HG02852 (cell line): Measurements from ENCODE around the gene TTC4.

Source experiments
- ATAC-seq: cut with Tn5 transposase; IDR thresholded peaks from one replicate; pipeline ENCODE4 v1.9.1; 2021; ENCODE audit warnings: mild to moderate bottlenecking, moderate library complexity; ENCODE audit not compliant: unreplicated experiment

The TTC4 gene

DNA sequence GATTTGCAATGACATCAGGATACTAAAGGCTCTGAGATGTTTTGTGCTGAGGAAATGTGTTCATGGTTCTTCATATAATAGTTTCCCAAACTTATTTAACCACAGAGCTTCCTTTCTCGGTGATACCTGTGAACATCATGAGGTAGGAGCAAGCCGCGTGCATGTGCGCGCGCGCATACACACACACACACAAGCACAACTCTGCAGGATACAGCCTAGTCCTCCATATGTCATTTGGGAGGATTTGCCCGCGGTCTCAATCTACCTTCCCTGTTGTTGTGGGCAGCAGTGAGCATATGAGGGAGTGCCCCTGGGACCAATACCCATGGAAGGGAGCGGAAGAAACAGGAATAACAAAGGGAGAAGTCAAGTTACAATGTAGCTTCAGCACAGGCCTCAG lies 12.2 kb upstream of the TTC4 start:
- no peak for ATAC-seq

DNA sequence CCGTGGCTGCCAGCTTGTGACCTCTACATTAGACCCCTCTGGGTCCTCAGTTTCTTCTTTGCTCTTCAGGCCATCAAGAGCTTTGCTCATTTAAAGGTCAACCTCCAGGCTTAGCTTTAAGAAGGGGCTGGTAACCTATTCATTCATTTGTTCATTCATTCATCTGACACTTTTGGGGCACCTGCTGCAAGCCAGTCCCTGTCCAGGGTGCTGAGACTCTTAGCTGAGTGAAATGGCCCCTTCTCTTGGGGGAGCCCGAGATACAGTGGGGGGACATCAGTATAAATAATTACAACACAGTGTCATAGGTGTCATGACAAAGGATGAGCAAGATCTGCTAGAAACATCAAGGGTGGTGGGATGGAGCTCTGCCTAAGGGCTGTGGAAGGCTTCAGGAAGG lies 10.5 kb upstream of the TTC4 start:
- no peak for ATAC-seq

DNA sequence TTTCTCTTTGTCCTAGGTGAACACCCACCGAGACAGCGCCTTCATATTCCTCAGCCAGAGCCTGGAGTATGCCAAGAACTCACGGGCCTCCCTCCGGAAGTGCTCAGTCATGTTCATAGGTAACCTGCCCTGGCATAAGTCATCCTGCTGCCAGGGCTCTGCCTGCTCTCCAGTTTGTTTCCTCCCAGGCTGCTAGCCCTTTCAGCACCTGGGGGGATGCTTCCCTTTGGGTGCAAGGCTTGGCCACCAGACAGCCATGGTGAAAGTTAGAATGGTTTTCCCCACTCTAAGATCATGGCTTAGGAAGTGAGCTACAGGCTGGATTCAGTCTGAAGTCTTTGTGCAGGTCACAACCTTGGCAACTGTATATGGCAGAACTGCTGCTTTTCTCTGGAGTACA lies 9.2 kb upstream of the TTC4 start:
- no peak for ATAC-seq

DNA sequence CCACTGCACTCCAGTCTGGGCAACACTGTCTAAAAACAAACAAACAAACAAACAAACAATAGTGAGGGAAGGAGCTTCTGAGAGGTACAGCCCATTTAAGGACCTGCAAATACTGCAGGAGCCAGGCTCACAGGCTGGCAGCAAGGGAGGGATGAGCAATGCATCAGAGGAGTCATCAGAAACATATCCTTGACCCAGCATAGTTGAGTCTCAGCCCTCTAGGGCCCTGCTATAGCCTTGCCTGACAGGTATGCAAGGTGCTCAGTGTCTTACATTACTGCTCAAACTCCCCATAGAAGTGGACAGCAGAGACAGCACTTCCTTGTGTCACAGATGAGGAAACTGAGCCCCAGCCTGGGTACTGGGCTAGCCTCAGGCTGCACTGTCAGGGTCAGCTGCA lies 7.3 kb upstream of the TTC4 start:
- no peak for ATAC-seq

DNA sequence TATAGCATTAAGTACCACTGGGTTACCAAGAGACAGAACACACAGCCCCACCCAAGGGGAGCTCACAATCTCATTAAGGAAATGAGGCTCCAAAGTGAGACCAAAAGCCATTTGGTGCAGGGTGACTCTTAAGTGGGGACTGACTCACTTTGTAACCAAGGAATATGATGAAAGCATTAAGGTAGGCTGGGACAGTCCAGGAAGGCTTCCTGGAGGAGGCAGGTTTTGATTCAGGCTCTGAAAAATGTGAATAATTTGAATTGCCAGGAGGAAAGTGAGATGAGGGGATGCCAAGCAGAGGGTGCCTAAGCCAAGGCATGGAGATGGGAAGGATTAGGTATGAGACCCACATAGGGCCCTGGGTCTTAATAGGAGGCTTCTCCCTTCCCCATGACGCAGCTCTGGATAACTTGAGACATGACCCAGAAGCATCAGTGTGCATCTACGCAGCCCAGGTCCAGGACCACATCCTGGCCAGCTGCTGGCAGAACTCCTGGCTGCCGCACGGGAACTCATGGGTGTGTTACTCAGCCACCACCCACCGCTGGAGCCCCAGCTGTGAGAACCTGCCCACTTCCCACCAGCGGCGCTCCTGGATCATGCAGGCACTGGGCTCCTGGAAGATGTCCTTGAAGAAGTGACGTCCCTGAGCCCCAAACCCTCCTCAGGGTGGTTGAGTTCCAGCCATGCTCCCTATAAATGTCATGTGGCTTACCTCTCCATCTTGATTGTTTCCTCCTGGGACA lies 5.9 kb upstream of the TTC4 start:
- ATAC-seq = no peak

DNA sequence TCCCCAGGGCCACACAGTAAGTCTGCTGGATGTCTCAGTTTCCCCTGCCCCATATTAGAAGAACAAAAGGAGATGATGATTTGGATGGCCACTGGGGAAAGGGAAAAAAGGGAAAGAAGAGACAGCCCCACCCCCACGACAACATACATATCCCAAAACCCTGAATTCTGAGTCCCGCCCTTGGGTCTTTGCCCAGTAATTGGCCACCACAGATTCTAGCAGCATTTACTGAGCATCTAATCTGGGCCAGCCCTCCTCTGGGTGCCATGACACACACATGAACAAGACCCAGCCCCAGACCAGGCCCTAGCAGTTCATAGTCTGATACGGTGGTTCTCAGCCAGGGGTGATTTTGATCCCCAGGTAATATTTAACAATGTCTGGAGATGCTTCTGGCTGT lies 5.2 kb upstream of the TTC4 start:
- no peak for ATAC-seq

DNA sequence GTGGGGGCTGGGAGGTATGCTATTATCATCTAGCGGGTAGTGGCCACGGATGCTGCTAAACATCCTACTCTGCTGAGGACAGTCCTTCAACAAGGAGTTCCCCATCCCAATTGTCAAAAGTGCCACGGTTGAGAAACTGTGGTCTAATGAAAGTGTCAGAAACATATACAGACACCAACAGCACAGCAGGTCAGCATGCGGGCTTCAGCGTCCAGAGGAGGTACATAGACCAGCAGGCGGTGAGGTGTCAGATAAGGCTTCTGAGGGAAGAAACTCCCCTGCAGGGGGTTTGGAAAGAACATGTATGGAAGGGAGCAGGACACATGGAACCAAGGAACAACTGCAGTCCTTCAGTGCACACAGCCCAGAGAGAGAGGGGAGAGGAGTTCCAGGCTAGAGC lies 4.8 kb upstream of the TTC4 start:
- no peak for ATAC-seq

DNA sequence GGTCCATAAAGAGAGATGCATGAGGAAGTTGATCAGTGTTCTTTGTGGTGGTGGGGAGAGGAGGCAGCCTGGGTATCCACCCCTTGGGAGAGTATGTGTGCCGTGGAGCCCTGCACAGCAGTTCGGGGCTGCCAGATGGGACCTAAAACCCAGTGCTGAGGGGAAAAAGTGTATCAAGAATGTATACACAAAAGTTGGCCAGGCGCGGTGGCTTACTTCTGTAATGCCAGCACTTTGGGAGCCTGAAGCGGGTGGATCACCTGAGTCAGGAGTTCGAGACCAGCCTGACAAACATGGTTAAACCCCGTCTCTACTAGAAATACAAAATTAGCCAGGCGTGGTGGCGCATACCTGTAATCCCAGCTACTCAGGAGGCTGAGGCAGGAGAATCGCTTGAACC lies 4.1 kb upstream of the TTC4 start:
- ATAC-seq = no peak

DNA sequence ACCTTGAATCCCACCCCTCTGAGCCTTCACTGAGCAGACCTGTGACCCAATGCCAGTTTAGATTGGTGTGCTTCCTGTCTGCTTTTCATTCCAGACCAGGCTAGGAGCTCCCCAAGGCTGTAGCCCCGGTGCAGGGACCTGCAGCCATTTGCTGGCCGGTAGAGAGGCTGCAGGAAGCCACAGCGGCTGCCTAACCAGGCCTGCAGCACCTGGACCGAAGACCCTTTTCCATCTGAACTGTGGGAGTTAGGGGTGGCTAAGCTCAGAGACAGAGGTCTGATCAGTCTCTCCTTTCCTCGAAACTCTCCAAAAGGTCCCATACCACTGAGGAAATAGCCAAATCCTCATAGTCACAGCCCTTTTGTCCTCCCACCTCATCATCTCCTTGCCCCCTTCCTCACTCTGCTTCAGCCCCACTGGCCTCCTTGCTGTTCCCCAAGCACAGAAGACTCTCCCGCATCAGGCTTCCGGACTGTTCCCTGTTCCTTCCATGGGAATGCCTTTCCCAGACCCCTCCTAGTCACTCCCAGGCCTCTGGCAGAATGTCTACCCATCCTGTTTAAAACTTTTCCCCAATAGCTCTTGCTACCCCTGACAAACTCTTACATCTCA lies 674 bp upstream of the TTC4 start:
- ATAC-seq = no peak

DNA sequence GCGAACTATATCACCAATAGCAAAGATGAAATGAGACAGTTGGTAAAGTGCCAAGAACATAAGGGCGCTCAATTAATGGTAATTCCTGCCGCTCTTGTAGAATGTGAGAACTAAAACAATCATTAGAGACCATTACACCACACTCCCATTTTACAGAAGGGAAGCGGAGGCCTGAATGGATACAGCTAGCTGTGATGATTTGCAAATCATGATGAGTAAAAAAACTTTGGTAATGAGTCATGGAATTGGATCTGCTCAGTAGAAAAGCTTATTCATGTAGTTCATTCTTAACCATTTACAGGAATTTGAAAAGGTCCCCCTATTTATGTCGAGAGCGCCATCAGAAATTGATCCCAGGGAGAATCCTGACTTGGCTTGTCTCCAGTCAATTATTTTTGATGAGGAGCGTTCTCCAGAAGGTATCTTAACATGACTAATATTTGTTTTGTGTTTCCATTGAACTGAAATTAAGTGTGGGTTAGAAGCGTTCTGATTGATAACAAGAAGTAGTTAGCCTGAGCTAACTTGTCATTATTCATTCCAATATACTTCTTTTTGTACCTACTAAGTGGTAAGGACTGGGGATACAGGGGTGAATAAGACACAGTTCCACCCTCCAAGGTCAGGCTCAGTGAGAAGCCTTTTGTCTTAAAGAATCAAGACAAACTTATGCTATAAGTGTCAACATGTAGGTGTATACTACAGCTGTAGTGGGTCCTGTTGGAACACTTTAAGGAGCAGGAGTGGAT lies 812 bp downstream of the TTC4 start:
- peak; percentile 6 for ATAC-seq

DNA sequence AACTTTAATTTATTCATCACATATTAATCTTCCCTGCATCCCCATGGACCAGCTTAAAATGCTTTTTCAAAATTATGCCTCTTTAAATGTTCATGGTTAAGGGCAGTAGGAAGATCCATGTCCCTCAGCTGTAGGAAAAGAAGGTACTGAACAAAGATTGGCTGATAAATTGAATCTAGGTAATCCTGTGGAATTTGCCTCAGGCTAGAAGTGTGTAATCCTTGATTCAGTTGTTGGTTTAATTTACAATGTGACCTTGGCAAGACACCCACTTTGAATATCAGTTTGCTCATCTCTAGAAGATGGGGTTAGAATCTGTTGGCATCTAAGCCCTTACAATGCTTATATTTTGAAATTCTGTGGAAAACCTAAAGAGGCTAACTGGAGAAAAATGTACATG lies 6.1 kb downstream of the TTC4 start:
- no peak for ATAC-seq

DNA sequence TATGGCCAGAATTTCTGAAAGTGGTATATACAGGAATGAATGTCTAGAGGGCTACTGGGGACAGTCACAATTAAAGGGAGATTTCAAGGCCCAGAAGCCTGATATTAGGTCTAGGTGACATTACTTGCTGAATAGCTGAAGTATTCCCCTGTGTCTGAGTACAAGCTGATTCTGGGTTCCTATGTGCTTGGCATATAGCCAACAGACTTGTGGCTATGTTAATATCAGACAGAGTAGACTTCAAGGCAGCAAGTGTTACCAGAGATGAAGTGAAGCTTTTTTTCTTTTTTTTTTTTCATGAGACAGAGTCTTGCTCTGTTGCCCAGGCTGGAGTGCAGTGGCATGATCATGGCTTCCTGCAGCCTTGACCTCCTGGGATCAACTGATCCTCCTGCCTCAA lies 8.3 kb downstream of the TTC4 start:
- no peak for ATAC-seq

DNA sequence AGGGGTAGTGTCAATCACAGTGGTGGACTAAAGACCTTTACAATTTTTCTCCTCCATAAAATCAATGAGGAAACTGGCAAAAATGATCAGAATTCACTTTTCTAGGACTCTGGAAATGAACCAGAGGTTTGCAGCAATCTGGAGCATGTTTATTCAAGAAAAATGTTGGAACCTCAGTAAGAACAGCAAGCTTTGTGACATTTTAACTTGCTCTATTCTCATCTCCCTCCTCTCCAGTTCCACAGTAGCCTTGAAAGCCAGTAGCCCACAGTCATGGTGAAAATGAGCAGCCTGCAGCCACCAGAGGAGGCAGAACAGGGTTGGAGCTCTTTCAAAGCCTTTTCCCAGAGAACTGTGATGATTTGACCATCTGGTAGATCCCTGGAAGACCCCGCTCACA lies 9.1 kb downstream of the TTC4 start:
- no peak for ATAC-seq

DNA sequence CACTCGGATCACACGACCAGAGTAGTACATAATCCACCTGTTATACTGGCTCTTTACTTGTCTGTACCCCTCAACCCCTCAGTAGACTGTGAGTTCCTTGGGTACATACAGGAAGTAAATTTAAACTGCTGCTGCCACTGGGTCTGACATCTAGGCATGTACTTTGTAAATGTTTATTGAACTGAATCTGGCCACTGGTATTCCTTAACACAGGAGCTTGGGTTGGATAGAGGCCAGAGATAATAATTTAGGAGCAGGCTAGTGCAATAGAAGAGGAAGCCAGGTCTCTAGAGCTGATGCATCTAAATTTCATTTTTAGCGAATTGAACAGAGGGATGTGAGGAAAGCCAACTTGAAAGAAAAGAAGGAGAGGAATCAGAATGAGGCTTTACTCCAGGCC lies 12.4 kb downstream of the TTC4 start:
- no peak for ATAC-seq

DNA sequence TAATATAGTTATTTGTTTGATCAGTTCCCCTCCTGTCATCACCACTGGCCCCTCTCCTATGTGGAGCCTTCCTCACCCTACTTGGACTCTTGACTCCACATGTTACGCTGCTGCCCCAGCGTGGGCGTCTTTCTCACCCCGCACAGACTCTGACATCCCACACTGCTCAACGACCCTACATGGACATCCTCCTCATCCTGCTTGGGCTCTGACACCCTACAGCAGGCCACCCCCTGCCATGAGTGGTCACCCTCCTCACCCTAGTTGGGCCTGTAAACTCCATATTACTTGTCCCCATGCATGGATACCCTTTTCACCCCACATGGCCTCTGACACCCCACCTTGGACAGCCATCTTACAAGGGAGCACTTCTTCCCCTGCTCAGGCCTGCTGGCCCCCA lies 21.0 kb downstream of the TTC4 start:
- ATAC-seq = no peak

DNA sequence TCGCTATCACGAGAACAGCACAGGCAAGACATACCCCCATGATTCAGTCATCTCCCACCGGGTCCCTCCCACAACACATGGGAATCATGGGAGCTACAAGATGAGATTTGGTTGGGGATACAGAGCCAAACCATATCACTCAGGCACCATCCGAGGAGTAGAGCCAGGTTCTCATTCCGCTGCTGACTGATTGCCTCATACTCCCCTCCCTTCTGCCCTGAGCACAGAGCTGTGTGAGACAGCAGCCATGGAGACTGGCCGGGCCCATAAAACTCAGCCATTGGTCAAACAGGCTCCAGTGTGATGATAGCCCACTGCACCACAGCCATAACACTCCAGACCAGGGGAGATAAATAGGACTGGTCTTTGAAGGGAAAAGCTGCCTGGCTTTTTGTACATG lies 22.6 kb downstream of the TTC4 start:
- ATAC-seq = no peak

DNA sequence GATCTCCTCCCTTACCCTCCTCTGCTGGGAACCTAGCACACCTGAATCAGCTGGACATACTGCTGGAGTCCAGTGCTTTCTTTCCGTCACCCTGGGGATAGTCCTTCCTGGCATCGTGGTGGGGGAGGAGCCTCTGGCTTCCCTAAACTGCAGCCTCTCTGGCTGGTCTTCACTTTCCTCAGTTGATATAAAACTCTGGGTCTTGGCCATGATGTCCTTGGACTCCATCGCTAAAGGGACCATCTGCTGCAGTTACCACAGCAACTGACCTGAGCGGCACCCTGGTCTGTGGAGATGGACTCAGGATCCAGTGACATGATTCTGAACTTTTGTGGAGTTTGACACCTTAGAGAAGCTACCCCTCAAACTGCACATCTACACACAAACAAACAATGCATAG lies 25.9 kb downstream of the TTC4 start:
- ATAC-seq = no peak

DNA sequence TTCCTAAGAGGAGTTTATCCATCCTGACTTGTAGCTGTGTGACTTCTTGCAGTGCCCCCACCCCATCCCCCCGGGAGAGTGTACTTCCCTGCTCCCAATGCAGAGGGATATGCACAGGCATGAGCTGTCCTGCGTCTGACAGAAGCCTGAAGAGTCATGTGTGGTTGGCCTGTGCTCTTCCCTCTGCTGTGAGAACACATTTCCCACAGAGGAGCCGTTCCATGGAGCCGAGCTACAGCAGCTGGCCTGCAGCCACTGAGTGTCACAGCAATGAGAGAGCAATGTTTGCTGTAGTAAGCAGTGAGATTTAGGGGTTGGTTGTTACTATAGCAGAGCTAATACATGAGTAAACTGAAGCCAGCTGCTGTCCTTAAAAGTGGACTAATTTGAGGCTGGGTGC lies 26.6 kb downstream of the TTC4 start:
- ATAC-seq = no peak

DNA sequence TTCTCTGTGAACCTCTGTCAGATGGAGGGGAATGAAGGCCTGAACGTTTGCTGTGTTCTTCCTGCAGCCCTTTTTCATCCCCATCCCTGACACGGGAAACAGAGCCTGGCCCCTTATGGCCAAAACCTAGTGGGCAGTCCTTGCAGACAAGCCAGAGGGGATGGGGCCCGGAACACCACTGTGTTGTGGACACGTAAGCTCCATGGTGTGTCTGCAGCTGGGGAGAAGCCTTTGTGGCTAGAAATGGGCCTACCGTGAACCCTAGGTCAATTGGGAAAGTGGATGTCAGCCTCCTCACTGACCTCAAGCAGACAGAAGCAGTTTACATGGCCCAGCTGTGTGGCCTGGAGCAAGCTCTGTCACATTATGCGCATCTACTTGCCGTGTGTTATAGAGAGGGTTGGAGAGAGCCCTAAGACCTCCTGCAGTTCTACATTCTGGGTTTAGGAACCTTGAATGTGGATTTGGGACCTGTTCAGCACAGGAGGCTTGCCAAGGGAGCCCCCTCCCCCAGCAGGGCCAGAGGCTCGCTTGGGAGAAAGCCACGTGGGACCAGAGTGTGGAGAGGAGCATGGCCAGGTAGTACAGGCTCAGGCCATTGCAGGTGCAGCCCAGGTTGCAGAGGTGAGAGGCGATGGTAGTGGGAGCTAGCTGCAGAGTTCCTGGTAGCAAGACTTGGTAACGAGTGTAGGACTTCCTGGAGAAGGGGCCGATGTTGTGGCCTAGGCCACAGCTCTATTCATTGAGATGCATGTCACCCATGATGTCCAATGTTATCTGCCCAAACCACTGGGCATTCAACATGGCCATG lies 28.0 kb downstream of the TTC4 start:
- no peak for ATAC-seq

DNA sequence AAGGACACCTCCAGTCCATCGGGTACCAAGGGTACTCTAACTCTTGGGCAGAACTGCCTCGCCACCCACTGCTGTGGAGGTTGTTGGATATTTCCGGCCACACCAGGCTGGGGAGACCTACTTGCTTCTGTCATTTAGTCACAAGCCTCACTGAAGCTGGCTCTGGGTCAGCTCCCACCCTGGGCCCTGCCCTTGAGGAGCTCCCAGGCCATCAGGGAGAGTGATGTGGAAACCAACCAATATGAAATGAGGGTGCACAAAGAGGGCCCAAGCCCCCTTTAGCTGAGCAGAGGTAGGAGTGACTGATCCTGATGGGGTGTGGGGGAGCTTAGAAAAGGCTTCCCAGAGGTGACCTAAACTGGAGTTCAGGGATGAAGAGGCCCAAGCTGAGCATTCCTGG lies 29.0 kb downstream of the TTC4 start:
- no peak for ATAC-seq

DNA sequence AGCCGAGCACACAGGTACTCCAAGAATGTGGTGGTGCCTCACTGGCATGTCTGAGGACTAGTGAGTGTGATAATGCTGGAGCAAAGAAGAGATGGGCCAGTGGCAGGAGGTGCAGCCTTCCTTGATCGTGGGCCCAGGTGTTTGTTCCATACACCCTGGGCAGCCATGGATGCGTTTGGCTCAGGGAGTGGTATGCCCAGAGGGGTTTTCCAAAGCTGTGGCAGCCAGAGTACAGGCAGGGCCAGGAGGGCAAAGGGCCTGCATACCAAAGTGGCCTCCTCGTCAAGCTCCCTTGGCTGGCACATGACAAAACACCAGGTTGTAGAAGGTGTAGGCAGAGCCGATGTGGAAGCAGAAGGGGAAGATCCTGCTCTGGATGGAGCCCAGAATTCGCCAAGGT lies 29.6 kb downstream of the TTC4 start:
- no peak for ATAC-seq

DNA sequence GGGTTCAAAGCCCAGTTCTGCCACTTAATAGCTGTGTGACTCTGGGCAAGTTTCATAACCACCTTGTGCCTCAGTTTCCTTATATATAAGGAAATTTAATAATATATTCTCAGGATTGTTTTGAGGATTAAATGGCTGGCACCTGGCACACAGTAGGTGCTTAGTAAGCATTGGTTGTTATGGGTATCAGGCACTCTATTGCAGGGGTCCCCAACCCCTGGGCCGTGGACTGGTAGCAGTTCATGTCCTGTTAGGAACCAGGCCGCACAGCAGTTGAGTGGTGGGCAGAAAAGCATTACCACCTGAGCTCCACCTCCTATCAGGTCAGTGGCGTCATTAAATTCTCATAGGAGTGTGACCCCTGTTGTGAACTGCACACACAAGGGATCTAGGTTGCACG lies 30.2 kb downstream of the TTC4 start:
- ATAC-seq = no peak
